ENCODE results near the gene DUSP5. TPM values are rescaled to one million over a fixed set of nuclear protein-coding genes. Genes with fewer than 3 reads are reported as not detected.
A peak's percentile ranks its signal among the peaks of the same experiment; 100 is the strongest.

The DUSP5 gene
- polyA plus RNA-seq, 3 donors, result 2.0 to 65.3 (median 3.9) TPM

DNA sequence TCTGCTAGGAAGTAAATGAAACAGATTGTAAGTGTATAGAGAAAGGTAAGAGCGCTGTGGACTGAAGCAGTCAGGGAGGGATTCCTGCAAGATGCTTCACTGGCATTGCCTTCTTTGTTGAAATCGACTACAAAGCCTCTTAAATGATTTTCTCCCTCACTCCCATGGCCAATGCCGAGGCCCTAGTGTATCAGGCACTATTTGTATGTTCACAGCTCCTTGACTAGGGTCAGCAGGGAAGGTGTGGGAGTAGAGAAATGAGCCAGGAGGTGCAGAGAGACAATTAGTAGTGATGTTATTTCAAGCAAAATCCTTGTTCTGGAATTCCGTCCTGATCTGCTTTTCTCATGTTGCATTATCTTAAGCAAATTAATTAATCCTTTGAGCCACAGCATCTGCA is 22.9 kb upstream of the DUSP5 start:
- no peak for TF ChIP-seq CTCF (IDR thresholded peaks at IDR 0.05)
- Mint-ChIP-seq H3K36me3 (no peaks in the 10 kb centered on the region), H3K4me3 (no peak overlapping the region), H3K4me1 (no peaks in the 10 kb centered on the region), H3K27me3 (ENCODE audit: low read depth in 3 of 3) (peaks cover 0 to 2% (median 0%) of the 10 kb centered on the region in 3 donors), H3K9me3 (peaks cover 0 to 6% (median 0%) of the 10 kb centered on the region in 7 donors), H3K27ac (peak overlapping the region in 1 of 7 donors; percentile 18)
- H3K4me3 ChIP-seq (replicated peaks in 1 of 3; ENCODE audit: low read depth in 2 of 3, low read length in 3 of 3), result no peak overlapping the region
- H3K27ac ChIP-seq (ENCODE audit: low read depth in 1 of 2, low read length in 2 of 2), result no peak overlapping the region
- intact Hi-C loops (cut with micrococcal nuclease), result no loop called here
- DNase-seq, result no peak
- H3K27me3 ChIP-seq (ENCODE audit: control insufficient read depth in 2 of 2, insufficient read depth in 2 of 2, low read length in 2 of 2), result no peaks in the 10 kb centered on the region
- no peak overlapping the region for H3K9ac ChIP-seq (ENCODE audit: insufficient read depth, low read length, poor library complexity, severe bottlenecking)
- WGBS (ENCODE audit: insufficient coverage), result no CpG with 5 or more reads among the region's 4 CpGs
- H3K9me3 ChIP-seq (replicated peaks in 1 of 2; ENCODE audit: control insufficient read depth in 1 of 2, insufficient read depth in 1 of 2, low read length in 2 of 2), result no peaks in the 10 kb centered on the region
- no peak overlapping the region for H3K4me2 ChIP-seq (replicated peaks; ENCODE audit: extremely low read depth, low read length, poor library complexity, severe bottlenecking)
- H3K79me2 ChIP-seq (ENCODE audit: insufficient read depth, low read length), result no peaks in the 10 kb centered on the region
- H3K36me3 ChIP-seq (replicated peaks in 1 of 2; ENCODE audit: control insufficient read depth in 1 of 2, insufficient read depth in 2 of 2, low read length in 2 of 2), result no peaks in the 10 kb centered on the region
- no peaks in the 10 kb centered on the region for H4K20me1 ChIP-seq (ENCODE audit: insufficient read depth, low read length)
- no peak overlapping the region for H2AFZ ChIP-seq (ENCODE audit: insufficient read depth, low read depth, low read length, poor library complexity, severe bottlenecking)
- no peaks in the 10 kb centered on the region for H3K4me1 ChIP-seq (ENCODE audit: control insufficient read depth in 1 of 2, insufficient read depth in 2 of 2, low read length in 2 of 2)

GRCh38 chr10:110475722-110476515 is 21.8 kb upstream of the DUSP5 start:
- H3K36me3 ChIP-seq (replicated peaks in 1 of 2; ENCODE audit: control insufficient read depth in 1 of 2, insufficient read depth in 2 of 2, low read length in 2 of 2), result no peaks in the 10 kb centered on the region
- no peak overlapping the region for H3K4me3 ChIP-seq (replicated peaks in 1 of 3; ENCODE audit: low read depth in 2 of 3, low read length in 3 of 3)
- H3K4me1 ChIP-seq (ENCODE audit: control insufficient read depth in 1 of 2, insufficient read depth in 2 of 2, low read length in 2 of 2), result no peaks in the 10 kb centered on the region
- no peaks in the 10 kb centered on the region for H3K4me1 Mint-ChIP-seq
- H3K9ac ChIP-seq (ENCODE audit: insufficient read depth, low read length, poor library complexity, severe bottlenecking), result no peak overlapping the region
- H3K27me3 Mint-ChIP-seq (ENCODE audit: low read depth in 3 of 3), result peaks cover 0 to 3% (median 2%) of the 10 kb centered on the region in 3 donors
- H3K9me3 Mint-ChIP-seq, result peaks cover 0 to 2% (median 0%) of the 10 kb centered on the region in 7 donors
- H3K27ac Mint-ChIP-seq, result no peak overlapping the region
- H3K9me3 ChIP-seq (replicated peaks in 1 of 2; ENCODE audit: control insufficient read depth in 1 of 2, insufficient read depth in 1 of 2, low read length in 2 of 2), result no peaks in the 10 kb centered on the region
- H3K4me2 ChIP-seq (replicated peaks; ENCODE audit: extremely low read depth, low read length, poor library complexity, severe bottlenecking), result no peak overlapping the region
- H3K27me3 ChIP-seq (ENCODE audit: control insufficient read depth in 2 of 2, insufficient read depth in 2 of 2, low read length in 2 of 2), result no peaks in the 10 kb centered on the region
- H3K4me3 Mint-ChIP-seq, result no peak overlapping the region
- no peak overlapping the region for H3K27ac ChIP-seq (ENCODE audit: low read depth in 1 of 2, low read length in 2 of 2)
- 94% methylated on average over 6 of the region's 9 CpGs for WGBS (ENCODE audit: insufficient coverage)
- H2AFZ ChIP-seq (ENCODE audit: insufficient read depth, low read depth, low read length, poor library complexity, severe bottlenecking), result no peak overlapping the region
- no peak for TF ChIP-seq CTCF (IDR thresholded peaks at IDR 0.05)
- intact Hi-C loops (cut with micrococcal nuclease), result no loop called here
- H4K20me1 ChIP-seq (ENCODE audit: insufficient read depth, low read length), result no peaks in the 10 kb centered on the region
- H3K79me2 ChIP-seq (ENCODE audit: insufficient read depth, low read length), result no peaks in the 10 kb centered on the region
- no peaks in the 10 kb centered on the region for H3K36me3 Mint-ChIP-seq
- DNase-seq, result no peak
